CMK (cell line): ENCODE data around the gene CRTC1.
"Not testable (repeated sequence)": the region's sequence is repeated elsewhere in the genome, so short reads cannot be mapped to it uniquely, and the experiment has no call there.

Experiments used
- DNase-seq: peaks from one replicate; pipeline ENCODE4 v3.0.0-alpha.2; 2010; ENCODE audit warnings: low read depth

The CRTC1 gene

DNA sequence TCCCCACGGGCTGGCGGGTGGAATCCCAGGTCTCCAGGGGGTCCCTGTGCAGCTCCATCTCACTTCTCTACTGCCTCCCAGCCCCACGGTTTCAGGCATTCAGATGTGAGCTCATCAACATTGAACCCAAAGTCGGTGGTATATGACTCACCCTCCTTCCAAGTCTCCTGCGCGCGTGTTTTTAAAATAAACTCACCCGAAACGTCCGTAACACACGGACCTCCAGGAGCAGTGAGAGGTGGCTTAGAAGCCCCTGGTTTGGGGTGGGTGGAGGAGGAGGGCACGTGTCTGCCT lies 14.0 kb upstream of the CRTC1 start:
- DNase-seq: no peak

DNA sequence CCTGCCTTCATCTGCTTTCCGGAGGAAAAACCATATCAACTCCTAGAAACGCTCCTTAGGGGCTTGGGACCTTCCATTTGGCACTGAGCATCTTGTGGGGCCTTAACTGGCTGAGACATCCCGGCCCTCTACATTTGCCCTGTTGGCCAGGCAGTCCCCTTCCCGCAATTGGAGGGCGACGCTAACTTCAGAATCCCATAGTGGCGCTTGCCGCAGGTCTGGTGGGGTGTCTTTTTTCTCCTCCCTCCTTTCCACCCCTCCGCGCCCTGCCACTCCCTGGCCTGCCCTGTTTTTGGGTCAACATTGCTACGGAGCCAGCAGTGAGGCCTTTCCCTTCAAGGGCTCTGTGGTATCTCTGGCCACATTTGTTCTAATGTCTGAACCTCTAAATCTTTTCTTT lies 13.6 kb upstream of the CRTC1 start:
- DNase-seq: no peak

DNA sequence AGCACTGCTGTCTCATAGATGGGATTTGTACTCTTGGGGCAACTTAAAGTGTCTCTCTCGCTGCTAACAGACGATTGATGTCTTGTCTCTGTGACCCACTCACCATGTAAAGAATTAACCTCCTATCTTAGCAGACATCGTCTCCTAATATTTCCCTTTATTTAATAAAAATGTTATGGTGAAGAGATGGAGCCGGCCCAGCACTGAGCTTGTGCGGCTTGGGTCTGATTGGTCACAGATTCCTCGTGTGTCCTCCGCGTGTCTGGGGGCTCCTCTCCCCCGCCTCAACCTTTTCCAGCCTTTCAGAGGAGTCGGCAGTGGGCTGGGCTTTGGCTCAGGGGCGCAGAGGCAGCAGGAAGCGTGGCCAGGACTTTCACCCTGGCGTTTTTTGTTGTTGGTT lies 13.2 kb upstream of the CRTC1 start:
- no peak for DNase-seq

DNA sequence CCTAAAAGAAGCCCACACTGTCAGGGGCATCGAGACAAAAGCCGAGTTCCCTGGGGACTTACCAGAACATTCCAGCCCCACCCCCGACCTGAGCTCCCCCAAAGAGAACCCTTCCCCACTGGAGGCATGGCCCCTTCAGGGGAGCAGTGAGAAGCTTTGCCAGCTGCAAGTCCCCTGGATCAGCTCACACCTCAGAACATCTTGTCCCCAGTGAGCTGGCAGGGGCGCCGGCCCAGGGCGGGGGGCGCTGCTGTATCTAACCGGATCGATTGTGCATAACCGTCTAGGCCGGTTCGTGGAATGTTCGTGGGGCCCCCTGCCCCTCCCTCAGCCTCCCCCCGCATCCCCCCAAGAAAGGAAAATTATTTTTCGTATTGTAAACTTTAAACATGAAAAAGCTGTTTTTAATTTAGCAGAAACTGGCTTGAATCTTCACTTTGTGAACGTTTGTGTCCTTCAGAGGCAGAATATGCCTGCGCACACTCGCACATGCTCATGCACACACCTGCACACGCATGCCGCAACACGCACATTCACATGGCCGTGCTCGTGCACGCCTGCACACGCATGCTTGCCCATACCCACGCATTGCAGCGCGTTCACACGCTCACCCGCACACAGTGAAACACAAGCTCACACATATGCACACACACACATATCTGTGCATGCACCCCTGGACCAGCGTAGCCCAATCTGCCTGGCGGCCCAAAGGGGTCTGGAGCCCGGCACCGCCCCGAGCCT lies 12.0 kb upstream of the CRTC1 start:
- DNase-seq: no peak

DNA sequence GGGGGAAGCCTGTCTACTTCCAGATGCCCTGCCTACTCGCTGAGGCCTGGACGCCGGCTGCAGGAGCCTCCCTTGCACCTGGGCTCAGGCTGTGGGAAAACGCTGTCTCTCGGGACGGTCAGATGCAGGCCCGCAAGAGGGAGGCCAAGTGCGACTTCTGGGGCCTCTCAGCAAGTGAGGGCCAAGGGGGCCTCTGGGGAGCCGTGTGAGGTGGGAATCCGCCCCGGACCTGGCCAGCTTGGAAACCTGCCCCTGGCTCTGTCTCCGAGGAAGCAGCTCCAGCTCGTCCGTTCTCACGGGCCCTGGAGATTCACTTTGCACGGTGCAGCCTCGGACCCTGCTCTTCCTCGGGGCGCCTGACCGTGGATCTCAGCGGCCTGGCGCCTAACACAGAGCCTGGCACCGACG lies 11.4 kb upstream of the CRTC1 start:
- no peak for DNase-seq

DNA sequence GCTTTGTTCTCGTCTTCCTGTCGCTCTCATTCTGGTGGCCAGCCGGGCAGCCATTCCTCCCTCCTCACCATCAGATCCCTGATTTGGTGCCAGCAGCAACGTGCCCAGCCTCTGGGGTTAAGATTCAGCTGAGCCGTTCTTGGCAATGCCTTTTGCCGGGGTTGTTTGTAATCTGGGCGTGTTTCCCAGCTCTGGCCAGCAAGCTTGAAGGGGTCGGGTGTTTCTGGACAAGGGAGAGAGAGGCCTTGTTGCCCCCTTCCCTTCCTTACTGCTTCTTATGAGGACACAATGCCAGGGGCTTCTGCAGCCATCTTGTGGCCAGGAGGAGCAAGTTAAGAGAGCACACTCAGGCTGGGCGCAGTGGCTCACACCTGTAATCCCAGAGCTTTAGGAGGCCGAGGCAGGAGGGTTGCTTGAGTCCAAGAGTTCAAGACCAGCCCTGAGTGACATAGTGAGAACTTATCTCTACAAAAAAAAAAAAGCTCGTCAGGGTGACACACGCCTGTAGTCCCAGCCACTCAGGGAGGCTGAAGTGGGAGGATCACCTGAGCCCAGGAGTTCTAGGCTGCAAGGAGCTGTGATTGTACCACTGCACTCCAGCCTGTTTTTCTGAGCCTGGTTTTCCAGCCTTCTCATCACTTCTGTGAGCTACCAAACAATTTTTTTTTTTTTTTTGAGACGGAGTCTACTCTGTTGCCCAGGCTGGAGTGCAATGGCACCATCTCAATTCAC lies 10.7 kb upstream of the CRTC1 start:
- no peak for DNase-seq

DNA sequence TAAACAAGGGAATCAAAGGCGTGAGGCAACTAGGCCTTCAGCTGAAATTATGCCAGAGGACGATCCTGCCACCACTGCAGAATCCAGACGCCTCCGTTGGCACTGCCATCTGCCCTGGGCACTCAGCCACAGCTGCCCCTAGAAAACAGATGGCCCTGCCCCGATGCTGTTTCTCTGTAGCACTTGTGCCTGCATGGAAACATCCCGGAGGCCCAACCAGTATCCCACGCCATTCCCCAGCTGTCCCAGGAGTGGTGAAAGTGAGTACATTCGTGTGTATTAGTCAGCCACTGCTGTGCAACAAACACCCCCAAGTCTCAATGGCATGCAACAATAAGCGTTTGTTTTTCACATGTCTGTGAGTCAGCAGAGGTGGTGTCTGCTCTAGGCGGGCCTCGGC lies 8.9 kb upstream of the CRTC1 start:
- no peak for DNase-seq

DNA sequence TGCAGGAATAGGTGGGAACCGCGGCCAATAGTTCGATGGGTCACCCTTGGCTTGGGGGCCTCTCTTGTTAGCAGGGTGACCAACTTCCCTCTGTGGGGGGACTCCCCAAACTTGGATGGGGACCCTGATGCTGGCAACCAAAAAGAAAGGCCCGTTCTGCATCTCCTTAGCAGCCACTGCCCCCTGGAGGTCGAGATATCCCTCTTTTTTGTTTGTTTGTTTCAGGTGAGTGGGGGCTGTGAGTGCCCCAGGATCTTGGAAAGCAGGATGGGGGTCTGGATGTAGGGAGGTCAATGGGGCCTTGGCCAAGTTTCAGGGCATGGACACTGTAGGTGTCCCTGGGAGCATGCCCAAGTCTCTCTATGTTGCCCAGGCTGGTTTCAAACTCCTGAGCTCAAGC lies 7.7 kb upstream of the CRTC1 start:
- DNase-seq: no peak

DNA sequence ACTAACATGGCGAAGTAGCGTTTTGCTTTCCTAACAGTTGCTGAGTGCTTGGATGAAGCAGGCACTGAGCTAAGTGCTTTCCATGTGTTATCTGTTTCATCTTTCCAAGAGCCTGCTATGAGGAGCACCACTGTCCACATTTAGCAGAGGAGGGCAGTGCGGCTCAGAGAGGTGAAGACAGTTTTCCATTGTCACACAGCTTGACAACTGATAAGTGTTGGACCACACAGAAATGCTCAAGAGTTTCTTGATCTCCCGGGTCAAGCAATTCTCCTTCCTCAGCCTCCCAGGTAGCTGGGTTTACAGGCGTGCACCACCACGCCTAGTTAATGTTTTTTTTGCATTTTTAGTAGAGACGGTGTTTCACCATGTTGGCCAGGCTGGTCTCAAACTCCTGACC lies 6.8 kb upstream of the CRTC1 start:
- DNase-seq: no peak

DNA sequence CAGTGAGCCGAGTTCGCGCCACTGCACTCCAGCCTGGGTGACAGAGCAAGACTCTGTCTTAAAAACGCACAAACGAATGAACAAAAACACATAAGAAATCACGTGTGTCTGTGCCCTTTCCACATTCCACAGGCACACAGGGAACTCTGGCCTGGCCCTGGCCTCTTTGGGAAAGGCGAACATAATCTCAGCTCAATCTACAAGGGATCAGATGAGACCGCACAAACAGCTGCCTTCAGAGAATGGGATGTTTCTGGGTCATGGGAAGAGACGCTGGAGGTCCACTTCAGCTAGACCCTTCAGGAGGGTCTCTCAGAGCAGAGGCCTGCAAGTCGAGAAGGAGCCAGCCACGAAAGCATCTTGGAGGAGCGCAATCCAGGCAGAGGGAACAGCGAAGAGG lies 6.3 kb upstream of the CRTC1 start:
- no peak for DNase-seq

DNA sequence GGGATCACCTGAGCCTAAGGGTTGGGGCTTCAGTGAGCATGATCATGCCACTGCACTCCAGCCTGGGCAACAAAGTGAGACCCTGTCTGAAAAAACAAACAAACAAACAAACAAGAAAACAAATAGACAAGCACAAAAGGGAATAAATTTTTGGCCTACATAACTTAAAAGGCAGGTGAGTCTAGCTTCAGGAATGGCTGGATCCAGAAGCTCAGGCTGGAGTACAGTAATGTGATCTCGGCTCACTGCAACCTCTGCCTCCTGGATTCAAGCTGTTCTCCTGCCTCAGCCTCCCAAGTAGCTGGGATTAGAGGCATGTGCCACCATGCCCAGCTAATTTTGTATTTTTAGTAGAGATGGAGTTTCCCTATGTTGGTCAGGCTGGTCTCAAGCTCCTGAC lies 3.3 kb upstream of the CRTC1 start:
- not testable (repeated sequence) for DNase-seq

DNA sequence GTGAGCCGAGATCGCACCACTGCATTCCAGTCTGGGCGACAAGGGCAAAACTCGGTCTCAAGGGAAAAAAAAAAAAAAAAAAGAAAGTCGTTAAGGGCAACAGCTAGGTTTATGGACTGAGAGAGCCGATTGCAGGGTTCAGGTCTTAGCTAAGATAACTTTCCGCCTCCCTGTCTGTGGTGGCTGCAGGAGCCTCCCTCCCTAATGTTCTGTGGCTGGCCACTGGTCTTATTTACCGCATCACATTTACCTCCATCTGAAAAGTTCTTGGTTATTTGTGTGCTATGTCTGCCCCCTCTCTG lies 722 bp upstream of the CRTC1 start:
- no peak for DNase-seq

DNA sequence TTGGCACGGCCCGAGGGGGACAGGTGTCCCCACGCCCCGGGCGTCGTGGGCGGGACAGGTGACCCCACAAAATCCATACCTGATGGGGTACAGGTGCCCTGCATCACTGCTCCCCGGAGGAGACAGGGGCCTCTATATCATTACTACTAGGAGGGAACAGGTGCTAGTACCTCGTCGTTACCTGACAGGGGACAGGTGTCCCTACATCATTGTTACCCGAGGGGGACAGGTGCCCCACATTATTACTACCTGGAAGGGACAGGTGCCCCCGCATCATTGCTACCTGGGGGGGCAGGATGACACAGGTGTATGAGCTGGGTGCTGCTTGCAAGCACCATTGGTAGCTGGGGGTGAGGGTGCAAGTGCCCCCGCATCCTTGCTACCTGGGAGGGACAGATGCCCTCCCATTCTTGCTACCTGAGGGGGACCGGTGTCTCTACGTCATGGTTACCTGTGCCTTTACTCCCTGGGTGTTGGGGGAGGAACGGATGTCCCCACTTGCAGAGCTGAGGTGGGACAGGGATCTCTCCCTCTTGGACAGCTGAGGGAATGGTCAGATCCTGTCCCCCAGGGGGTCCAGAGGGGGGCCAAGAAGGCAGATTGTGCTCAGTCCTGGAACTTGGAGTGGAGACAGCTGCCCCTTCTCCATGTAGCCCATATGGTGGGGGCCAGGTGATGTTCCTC lies 620 bp downstream of the CRTC1 start:
- no peak for DNase-seq

DNA sequence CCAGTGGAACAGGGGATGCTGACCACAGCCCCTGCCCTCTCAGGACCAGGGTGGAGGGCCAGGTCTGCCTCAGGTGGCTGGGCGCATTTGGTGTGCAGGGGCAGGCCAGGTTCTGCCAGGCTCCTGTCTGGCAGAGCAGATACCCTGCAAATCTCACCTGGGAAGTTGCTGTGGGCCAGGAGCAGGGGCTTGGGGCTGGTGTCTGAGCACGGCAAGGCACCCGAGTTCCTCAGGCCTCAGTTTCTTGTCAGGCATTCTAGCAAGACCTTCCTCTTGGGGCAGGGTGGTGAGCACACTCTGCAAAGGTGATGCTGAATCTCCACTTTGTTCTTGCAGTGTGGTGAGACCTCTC lies 1.1 kb downstream of the CRTC1 start:
- no peak for DNase-seq

DNA sequence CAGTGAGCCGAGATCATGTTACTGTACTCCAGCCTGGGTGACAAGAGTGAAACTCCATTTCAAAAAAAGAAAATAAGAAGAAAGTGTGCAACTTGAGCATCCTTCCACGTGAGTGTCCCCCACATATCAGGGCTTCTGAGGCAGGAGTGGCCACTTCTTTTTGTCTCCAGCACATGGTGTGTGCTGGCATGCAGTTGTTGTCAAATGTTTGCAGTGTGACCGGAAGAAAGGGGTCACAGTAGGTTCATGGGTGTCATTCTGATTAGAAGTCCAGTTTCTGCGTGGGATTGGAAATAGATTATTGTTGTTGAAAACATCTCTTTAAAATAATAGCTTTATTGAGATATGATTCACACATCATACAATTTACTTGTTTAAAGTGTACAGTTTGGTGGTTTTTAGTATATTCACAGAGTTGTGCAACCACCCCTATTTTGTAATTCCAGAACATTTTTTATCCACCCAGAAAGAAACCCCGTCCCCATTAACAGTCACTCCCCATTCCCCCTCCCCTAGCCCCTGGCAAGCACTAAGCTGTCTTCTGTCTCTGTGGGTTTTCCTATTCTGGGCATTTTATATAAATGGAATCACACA lies 2.2 kb downstream of the CRTC1 start:
- DNase-seq: no peak

DNA sequence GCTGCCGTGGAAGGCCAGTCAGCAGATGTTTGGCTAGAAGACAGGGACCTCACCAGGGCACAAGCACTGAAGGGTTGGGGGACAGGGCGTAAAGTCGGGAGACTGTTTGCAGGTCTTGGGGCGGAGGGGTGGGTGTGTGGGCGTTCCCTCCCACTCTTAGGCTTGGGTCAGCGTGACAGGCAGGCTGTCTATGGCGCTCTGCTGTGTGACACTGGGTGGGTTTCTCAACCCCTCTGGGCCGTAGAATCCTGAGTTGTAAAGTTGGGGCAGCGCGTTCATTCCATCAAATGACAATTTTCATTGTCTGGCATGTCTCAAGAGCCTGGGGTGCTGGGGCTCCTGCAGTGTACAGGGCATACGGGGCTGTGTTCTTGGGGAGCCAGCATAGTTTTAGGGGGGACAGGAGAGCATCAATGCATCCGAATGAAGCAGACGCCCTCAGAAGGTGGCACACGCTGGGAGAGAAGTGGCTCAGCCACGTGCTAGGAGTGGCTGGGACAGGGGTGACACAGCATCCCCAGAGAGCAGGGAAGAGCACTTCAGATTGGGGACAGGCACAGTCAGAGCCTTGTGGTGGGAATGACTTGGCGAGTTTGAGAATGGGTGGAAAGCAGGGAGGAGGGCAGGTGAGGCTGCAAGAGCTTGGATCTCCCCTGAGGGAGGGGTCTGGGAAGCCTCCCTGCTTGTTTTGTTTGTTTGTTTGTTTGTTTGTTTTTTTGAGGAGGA lies 4.4 kb downstream of the CRTC1 start:
- DNase-seq: no peak

DNA sequence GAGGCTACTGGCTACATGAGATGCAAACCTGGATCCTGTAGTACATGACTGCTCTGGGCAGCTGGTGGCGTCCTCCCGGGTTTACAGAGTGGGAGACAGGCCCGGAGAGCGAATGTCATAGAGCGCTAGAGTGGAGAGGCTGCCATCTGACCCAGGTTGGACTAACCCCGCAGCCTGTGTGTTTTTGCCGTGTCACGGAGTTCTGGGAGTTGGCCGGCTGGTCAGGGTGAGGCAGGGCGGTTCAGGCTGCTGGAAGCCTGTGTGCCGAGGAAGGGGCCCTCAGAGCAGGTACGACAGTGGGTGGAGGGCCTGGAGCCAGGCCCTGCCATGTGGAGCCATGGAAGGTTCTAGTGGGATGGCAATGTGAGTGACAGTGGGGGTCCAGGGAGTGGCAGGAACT lies 12.5 kb downstream of the CRTC1 start:
- DNase-seq: no peak

DNA sequence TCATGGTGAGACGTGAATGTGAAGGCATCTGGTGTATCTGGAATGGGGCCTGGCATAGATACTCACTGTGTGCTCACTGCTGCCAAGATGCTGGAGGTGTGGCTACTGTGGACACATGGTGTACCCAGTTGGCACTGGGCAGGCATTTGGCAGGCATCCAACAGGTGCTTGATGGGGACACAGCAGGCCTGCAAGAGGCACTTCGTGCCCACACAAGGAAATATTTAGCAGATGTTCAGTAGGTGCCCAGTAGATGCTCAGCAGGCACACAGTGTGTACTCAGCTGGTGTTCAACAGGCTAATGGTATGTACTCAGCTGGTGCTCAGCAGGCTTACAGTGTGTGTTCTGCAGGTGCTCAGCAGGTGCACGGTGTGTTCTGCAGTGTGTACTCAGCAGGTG lies 14.2 kb downstream of the CRTC1 start:
- no peak for DNase-seq

DNA sequence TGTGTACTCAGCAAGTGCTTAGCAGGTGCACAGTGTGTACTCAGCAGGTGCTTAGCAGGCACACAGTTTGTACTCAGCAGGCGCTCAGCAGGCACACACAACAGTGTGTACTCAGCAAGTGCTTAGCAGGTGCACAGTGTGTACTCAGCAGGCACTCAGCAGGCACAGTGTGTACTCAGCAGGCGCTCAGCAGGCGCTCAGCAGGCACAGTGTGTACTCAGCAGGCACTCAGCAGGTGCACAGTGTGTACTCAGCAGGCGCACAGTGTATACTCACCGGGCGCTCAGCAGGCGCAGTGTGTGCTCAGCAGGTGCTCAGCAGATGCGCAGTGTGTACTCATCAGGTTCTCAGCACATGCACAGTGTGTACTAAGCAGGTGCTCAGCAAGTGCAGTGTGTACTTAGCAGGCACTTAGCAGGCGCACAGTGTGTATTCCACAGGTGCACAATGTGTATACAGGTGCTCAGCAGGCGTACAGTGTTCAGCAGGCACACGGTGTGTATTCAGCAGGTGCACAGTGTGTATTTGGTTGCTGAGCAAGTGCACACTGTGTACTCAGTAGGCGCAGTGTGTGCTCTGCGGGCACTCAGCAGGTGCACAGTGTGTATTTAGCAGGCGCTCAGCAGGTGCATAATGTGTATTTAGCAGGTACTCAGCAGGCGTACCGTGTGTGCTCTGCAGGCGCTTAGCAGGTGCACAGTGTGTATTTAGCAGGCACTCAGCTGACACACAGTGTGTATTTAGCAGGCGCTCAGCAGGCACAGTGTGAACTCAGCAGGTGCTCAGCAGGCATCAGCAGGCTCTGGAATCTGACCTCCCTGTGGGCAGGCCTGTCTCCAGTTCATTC lies 15.1 kb downstream of the CRTC1 start:
- DNase-seq: no peak

DNA sequence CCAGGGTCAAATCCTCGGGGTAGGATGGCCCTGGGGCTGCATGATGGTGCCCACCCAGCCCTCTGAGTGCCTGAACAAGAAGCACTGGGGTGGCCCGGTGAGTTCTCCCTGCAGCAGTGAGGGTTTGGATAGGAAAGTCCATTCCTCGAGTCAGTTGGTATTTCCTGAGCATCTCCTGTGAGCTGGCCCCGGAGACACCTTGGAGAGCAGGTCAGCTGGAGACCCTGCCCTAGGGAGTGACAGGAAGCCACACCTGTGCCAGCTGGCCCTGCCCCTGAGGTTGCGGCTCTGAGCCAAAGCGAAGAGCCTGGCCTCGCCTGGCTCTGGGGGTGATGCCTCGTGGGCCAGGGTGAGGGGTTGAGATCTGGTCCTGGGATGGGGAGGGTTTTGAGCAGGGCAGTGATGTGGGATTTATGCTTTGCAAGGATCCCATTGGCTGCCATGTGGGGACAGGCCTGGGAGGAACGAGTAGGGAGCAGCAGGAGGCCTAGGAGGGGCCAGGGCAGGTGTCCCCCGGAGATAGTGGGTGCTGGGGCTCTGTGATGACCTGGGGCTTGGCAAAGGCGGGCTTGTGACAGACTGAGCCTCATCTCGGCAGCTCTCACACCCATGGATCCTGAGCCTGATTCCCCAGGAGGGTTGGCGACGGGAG lies 16.0 kb downstream of the CRTC1 start:
- no peak for DNase-seq

DNA sequence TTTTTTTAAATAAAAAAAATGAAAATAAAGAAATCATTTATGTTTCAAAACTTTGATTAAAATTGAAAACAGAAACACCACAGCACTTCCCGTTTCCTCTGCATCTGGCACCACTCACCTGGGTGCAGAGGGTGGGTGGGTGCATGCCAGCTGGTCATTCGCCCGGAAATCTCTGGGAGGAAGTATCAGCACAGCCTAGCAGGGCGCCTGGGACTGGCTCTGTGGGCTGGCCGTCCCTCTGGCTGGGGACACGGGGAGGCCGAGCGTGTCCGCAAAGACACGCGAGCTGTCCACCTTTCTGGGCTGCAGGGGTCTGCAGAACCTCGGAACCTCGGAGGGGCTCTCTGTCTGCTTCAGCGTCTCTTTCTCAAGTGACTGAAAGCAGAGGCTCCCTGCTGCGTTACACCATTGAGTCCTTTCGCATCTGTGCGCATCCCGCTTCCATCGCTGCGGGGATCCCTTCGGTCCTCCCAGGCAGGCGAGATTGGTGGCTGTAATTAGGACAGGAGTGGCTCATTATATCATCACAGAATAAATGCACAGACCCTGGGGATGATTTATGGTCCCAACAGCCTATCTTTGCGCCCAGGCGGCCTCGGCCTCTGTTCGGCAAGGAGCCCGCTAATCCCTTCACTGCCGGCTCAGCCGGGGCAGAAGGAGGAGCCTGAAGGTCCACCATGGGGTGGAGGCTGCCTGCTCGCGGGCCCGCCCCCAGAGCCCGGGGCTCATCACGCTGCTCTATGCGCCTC lies 17.2 kb downstream of the CRTC1 start:
- DNase-seq: no peak
